Mesothelial cell of epicardium (in vitro differentiated cells): ENCODE measurements around the gene HECW1. TPM values are rescaled to one million over a fixed set of nuclear protein-coding genes. Genes with fewer than 3 reads are reported as not detected.

Source experiments
- DNase-seq, 2 experiments: peaks; one replicate each; pipeline ENCODE4 v3.0.0; 2021; ENCODE audit warnings: low spot score in 2 of 2; ENCODE audit not compliant: unreplicated experiment in 2 of 2
- H3K27ac Mint-ChIP-seq: 2 replicates; pipeline ENCODE4 v1.8.0; 2021; ENCODE audit warnings: mixed read lengths
- H3K27me3 Mint-ChIP-seq: 2 replicates; pipeline ENCODE4 v1.8.0; 2021; ENCODE audit warnings: low read depth, mixed read lengths
- H3K36me3 Mint-ChIP-seq: 2 replicates; pipeline ENCODE4 v1.8.0; 2021; ENCODE audit warnings: mixed read lengths
- H3K4me1 Mint-ChIP-seq: 2 replicates; pipeline ENCODE4 v1.8.0; 2021; ENCODE audit warnings: mixed read lengths
- H3K4me3 Mint-ChIP-seq: 2 replicates; pipeline ENCODE4 v1.8.0; 2021; ENCODE audit warnings: mild to moderate bottlenecking, moderate library complexity, mixed read lengths
- H3K9me3 Mint-ChIP-seq: 2 replicates; pipeline ENCODE4 v1.8.0; 2021; ENCODE audit warnings: mixed read lengths
- total RNA-seq: library from RNA; stranded (reverse); gene quantifications from 3 replicates; pipeline ENCODE4 v1.2.1, GENCODE V29; 2021
- TF ChIP-seq, protein P1 (sequence below): fragments of 200-600 bp; sonication (generic); IDR thresholded peaks from one replicate; pipeline ENCODE4 v1.5.0; 2021; ENCODE audit warnings: antibody characterized with exemption; ENCODE audit not compliant: unreplicated experiment

Gene HECW1
- total RNA-seq, 1 donor from 2014 or later = 1.4 TPM

DNA sequence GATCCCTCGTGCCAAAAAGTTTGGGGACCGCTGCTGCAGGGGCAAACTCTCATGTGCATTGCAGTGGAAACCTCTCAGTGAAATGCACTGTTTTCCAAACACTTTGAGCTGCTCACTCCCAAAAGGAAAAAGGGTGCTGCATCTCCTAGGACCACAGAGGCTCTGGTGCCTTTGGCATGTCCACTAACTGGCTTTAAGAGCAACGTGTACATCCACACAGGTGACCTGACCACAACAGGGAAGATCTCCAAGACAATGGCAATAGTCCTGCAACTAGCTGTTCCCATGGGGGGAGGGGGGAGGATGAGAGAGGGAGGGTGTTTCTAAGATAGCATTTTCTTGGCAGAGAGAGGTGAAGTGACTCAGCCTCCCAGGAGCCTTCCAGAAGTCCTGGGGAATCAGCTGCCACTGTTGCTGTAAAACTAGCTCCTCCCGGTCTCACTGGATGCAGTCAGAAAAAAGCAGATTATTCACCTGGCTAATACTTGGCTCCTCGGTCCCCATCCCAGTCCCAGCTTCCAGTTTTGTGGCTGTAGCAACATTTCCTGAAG lies 181.7 kb downstream of the HECW1 start:
- peaks cover 12% of the 10 kb centered on the region for H3K9me3 Mint-ChIP-seq
- no peak overlapping the region for H3K27ac Mint-ChIP-seq

GRCh38 chr7:43295429-43295828 lies 183.0 kb downstream of the HECW1 start:
- Mint-ChIP-seq H3K27me3 (peaks cover 2% of the 10 kb centered on the region), H3K9me3 (peaks cover 7% of the 10 kb centered on the region), H3K36me3 (no peaks in the 10 kb centered on the region), H3K4me3 (no peak overlapping the region), H3K4me1 (peaks cover 32% of the 10 kb centered on the region), H3K27ac (peak overlapping the region; percentile 45)
- no peak for DNase-seq
- TF ChIP-seq, protein P1, sequence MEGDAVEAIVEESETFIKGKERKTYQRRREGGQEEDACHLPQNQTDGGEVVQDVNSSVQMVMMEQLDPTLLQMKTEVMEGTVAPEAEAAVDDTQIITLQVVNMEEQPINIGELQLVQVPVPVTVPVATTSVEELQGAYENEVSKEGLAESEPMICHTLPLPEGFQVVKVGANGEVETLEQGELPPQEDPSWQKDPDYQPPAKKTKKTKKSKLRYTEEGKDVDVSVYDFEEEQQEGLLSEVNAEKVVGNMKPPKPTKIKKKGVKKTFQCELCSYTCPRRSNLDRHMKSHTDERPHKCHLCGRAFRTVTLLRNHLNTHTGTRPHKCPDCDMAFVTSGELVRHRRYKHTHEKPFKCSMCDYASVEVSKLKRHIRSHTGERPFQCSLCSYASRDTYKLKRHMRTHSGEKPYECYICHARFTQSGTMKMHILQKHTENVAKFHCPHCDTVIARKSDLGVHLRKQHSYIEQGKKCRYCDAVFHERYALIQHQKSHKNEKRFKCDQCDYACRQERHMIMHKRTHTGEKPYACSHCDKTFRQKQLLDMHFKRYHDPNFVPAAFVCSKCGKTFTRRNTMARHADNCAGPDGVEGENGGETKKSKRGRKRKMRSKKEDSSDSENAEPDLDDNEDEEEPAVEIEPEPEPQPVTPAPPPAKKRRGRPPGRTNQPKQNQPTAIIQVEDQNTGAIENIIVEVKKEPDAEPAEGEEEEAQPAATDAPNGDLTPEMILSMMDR = no peak

More for the DNA sequence above, 181.7 kb downstream of the HECW1 start:
- DNase-seq = no peak
- H3K4me1 Mint-ChIP-seq = peaks cover 32% of the 10 kb centered on the region
- H3K36me3 Mint-ChIP-seq = peaks cover 5% of the 10 kb centered on the region
- TF ChIP-seq, protein P1 = no peak
- H3K27me3 Mint-ChIP-seq = no peaks in the 10 kb centered on the region
- no peak overlapping the region for H3K4me3 Mint-ChIP-seq

- peak overlapping the region; percentile 75 for H3K27ac Mint-ChIP-seq
- no peak overlapping the region for H3K4me3 Mint-ChIP-seq
- no peaks in the 10 kb centered on the region for H3K36me3 Mint-ChIP-seq
- H3K4me1 Mint-ChIP-seq = peaks cover 32% of the 10 kb centered on the region
- peaks cover 2% of the 10 kb centered on the region for H3K27me3 Mint-ChIP-seq
- peaks cover 4% of the 10 kb centered on the region for H3K9me3 Mint-ChIP-seq
- TF ChIP-seq, protein P1 = no peak
- DNase-seq = no peak
Observed at GRCh38 chr7:43296306-43296705, 183.9 kb downstream of the HECW1 start.

DNA sequence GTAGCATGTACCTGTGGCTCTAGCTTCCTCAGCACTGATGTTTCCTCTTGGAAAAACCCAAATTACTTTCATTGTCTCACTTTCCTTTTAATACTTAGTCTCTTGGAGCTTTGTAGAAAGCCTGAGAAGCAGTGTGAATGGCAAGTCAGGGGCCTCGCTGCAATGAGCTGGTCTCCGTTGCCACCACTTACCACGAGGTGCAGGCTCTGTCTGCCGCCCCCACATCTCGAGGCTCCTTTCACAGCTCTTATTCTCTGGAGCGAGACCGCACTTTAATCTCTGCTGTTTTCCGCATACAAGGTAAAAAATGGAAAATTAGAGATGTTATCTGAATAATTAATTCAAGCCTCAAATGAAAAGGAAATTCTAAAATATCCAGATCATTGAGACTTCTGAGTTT lies 186.2 kb downstream of the HECW1 start:
- TF ChIP-seq, protein P1 = no peak
- no peak overlapping the region for H3K27ac Mint-ChIP-seq
- no peaks in the 10 kb centered on the region for H3K36me3 Mint-ChIP-seq
- peaks cover 2% of the 10 kb centered on the region for H3K27me3 Mint-ChIP-seq
- no peak overlapping the region for H3K4me3 Mint-ChIP-seq
- H3K4me1 Mint-ChIP-seq = peaks cover 48% of the 10 kb centered on the region
- H3K9me3 Mint-ChIP-seq = no peaks in the 10 kb centered on the region
- no peak for DNase-seq

DNA sequence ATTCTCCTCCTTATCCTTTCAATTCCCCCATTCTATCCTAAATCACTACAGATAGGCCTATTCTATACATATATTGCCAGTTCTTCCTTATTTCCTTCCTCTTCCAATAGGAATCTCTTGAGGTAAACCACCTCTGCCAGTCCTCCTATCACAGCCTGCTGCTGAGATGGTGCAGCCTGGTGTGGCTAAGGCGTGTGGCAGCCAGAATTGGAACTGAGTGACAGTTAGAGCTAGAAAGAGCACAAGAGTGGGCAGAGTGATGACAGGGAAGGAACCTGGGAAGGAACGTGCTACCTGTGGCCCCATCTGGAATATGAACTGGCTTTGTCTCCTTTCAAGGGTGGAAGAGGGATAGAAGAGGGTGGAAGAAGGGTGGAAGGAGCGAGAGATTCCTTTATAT lies 187.7 kb downstream of the HECW1 start:
- TF ChIP-seq, protein P1 = no peak
- peaks cover 2% of the 10 kb centered on the region for H3K27me3 Mint-ChIP-seq
- H3K4me1 Mint-ChIP-seq = peaks cover 39% of the 10 kb centered on the region
- DNase-seq = no peak
- H3K9me3 Mint-ChIP-seq = no peaks in the 10 kb centered on the region
- no peak overlapping the region for H3K4me3 Mint-ChIP-seq
- H3K27ac Mint-ChIP-seq = no peak overlapping the region
- H3K36me3 Mint-ChIP-seq = no peaks in the 10 kb centered on the region
